HepG2 (cell line): ENCODE results near the gene ESPNL. TPM values are rescaled to one million over a fixed set of nuclear protein-coding genes. Genes with fewer than 3 reads are reported as not detected.
A peak's percentile ranks its signal among the peaks of the same experiment; 100 is the strongest.

Experiments used
- EEA1 ChIP-seq: sonication (generic); formaldehyde crosslinking; IDR thresholded peaks from 2 replicates; pipeline ENCODE4 v1.5.1; 2020; ENCODE audit warnings: mild to moderate bottlenecking, missing genetic modification reagents, borderline replicate concordance
- GTF3A ChIP-seq: sonication (generic); formaldehyde crosslinking; conservative IDR thresholded peaks from 2 replicates; pipeline ENCODE4 v1.4.0; 2020; ENCODE audit warnings: mild to moderate bottlenecking, missing genetic modification reagents
- KLF12 ChIP-seq: sonication (generic); formaldehyde crosslinking; IDR thresholded peaks from 2 replicates; pipeline ENCODE4 v1.4.0; 2020; ENCODE audit warnings: missing genetic modification reagents, borderline replicate concordance
- NFRKB ChIP-seq: fragments of 450-650 bp; IDR thresholded peaks from 2 replicates; pipeline ENCODE4 v1.6.1; 2017
- STAG1 ChIP-seq: sonication (generic); formaldehyde crosslinking; IDR thresholded peaks from 2 replicates; pipeline ENCODE4 v1.4.0; 2020; ENCODE audit warnings: missing genetic modification reagents
- ZMYM4 ChIP-seq: sonication (generic); formaldehyde crosslinking; IDR thresholded peaks from 2 replicates; pipeline ENCODE4 v1.8.1; 2023; ENCODE audit warnings: mild to moderate bottlenecking, missing genetic modification reagents
- ZNF296 ChIP-seq: sonication (generic); formaldehyde crosslinking; conservative IDR thresholded peaks from 2 replicates; pipeline ENCODE4 v1.5.0; 2020; ENCODE audit warnings: mild to moderate bottlenecking, missing genetic modification reagents
- polyA plus RNA-seq, 8 experiments: library from polyadenylated mRNA; depleted of rRNA in 3 of 8; stranded (reverse) in 7 of 8; unstranded in 1 of 8; fragments of >200 nt; fragmentation: Illumina TruSeq in 4 of 8; extraction: Trizol in 4 of 8; gene quantifications; 2 replicates each; pipeline versions ENCODE4 v1.2.1 to v1.2.3, GENCODE V29; 2011 to 2016; ENCODE audit warnings: low read depth in 4 of 8, missing spikeins in 1 of 8, mixed read lengths in 1 of 8; ENCODE audit not compliant: insufficient read depth in 1 of 8
- total RNA-seq, 5 experiments: library from RNA; depleted of rRNA; stranded (reverse); fragments of >200 nt; fragmentation: Illumina TruSeq; extraction: Trizol; gene quantifications; 2 replicates each; pipeline ENCODE4 v1.2.3, GENCODE V29; 2016; ENCODE audit warnings: low read depth in 1 of 5
- TF ChIP-seq, protein P1 (sequence below): sonication (generic); formaldehyde crosslinking; IDR thresholded peaks from 2 replicates; pipeline ENCODE4; 2020; ENCODE audit warnings: missing genetic modification reagents, mild to moderate bottlenecking, borderline replicate concordance
- TF ChIP-seq, protein P2 (sequence below): sonication (generic); formaldehyde crosslinking; IDR thresholded peaks from 2 replicates; pipeline ENCODE4 v1.4.0; 2020; ENCODE audit warnings: missing genetic modification reagents

The ESPNL gene
- total and polyA plus RNA-seq, 2 of the 13 experiments (the other 11 are each of a cell fraction or from before 2014, with no cell fraction given) = 0.45 to 0.80 TPM

DNA sequence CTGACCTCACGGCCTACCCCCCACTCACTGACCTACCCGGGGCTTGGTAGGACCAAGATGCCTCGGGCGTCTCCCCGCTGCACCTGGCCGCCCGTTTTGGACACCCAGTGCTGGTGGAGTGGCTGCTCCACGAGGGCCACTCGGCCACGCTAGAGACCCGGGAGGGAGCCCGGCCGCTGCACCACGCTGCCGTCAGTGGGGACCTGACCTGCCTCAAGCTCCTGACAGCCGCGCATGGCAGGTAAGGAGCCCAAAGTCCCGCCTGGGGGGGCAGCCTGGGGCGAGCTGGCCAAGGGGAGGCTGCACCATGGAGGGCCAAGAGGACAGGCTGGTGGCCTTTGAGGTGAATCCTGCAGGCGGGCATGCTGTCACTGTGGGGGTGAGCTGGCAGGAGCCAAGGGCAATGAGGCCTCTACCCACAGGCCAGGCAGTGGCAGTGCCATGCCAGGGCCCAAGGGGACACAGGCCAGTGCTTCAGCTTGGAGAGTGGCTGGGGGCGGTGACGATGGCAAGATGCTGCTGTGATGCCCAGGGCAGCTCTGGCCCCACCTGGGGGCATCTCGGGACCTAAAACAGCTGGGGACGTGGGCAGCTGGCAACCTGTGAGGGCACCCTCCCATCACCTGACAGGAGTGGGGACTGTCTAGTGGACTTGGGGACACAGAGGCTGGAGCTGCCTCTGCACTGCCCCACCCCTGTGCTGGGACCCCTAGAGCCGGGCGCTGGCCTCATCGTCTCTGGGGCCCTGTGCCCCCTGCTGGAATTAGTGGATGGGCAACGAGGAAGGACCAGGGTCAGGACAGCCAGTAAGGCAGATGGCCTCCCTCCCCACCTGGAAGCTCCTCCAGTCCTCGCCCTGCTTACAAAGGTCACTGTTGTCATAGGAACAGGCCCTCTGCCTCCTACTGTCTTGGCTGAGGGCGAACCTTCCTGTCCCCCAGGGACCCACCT is 2.0 kb downstream of the ESPNL start (continued):
- TF ChIP-seq EEA1 (CRISPR knock-in tag) = no peak
- no peak for TF ChIP-seq NFRKB
- no peak for TF ChIP-seq KLF12 (CRISPR knock-in tag)
- TF ChIP-seq STAG1 (CRISPR knock-in tag) = peak; percentile 20; the same call in 1 of the 2 replicates
- TF ChIP-seq ZNF296 (CRISPR knock-in tag) = no peak
- TF ChIP-seq, protein P1, sequence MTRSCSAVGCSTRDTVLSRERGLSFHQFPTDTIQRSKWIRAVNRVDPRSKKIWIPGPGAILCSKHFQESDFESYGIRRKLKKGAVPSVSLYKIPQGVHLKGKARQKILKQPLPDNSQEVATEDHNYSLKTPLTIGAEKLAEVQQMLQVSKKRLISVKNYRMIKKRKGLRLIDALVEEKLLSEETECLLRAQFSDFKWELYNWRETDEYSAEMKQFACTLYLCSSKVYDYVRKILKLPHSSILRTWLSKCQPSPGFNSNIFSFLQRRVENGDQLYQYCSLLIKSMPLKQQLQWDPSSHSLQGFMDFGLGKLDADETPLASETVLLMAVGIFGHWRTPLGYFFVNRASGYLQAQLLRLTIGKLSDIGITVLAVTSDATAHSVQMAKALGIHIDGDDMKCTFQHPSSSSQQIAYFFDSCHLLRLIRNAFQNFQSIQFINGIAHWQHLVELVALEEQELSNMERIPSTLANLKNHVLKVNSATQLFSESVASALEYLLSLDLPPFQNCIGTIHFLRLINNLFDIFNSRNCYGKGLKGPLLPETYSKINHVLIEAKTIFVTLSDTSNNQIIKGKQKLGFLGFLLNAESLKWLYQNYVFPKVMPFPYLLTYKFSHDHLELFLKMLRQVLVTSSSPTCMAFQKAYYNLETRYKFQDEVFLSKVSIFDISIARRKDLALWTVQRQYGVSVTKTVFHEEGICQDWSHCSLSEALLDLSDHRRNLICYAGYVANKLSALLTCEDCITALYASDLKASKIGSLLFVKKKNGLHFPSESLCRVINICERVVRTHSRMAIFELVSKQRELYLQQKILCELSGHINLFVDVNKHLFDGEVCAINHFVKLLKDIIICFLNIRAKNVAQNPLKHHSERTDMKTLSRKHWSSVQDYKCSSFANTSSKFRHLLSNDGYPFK = peak; percentile 44; the same call in 1 of the 2 replicates
- TF ChIP-seq, protein P2, sequence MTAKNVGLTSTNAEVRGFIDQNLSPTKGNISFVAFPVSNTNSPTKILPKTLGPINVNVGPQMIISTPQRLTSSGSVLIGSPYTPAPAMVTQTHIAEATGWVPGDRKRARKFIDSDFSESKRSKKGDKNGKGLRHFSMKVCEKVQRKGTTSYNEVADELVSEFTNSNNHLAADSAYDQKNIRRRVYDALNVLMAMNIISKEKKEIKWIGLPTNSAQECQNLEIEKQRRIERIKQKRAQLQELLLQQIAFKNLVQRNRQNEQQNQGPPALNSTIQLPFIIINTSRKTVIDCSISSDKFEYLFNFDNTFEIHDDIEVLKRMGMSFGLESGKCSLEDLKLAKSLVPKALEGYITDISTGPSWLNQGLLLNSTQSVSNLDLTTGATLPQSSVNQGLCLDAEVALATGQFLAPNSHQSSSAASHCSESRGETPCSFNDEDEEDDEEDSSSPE = no peak
- no peak for TF ChIP-seq ZMYM4 (CRISPR knock-in tag)
- no peak for TF ChIP-seq GTF3A (CRISPR knock-in tag)
